Measurements from ENCODE around the gene PLXDC2. TPM values are rescaled to one million over a fixed set of nuclear protein-coding genes. Genes with fewer than 3 reads are reported as not detected.

The PLXDC2 gene
- total RNA-seq, 1 donor from 2014 or later, result 0.16 TPM

DNA sequence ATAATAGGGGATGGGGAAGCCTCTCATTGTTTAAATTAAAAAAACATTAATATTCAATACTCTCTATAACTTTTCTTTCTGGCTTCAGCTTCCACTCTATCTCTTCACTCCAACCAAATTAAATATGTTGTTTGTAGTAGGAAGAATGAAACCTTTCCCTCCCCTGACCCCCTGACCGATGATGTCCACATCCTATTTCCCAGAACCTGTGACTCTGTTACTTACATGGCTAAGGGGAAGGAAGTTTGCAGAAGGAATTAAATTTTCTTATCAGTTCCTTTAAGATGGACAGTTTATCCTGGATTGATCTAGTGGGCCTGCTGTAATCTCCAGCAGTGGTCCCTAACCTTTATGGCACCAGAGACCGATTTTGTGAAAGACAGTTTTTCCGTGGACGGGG is 130.0 kb downstream of the PLXDC2 start:
- Mint-ChIP-seq H3K27ac (no peak overlapping the region), H3K27me3 (no peaks in the 10 kb centered on the region), H3K4me3 (no peak overlapping the region), H3K4me1 (peaks cover 12% of the 10 kb centered on the region), H3K36me3 (ENCODE audit: low read depth) (no peaks in the 10 kb centered on the region), H3K9me3 (peaks cover 2% of the 10 kb centered on the region)
- DNase-seq (no peak), ATAC-seq (ENCODE audit: low read depth) (no peak)
- CTCF ChIA-PET, result no interaction called here
- intact Hi-C loops (cut with micrococcal nuclease), result loop anchor here (2.0 kb wide), 1 partner anchor 57 kb away; no protein-coding TSS in a partner anchor
- TF ChIP-seq, protein P1, sequence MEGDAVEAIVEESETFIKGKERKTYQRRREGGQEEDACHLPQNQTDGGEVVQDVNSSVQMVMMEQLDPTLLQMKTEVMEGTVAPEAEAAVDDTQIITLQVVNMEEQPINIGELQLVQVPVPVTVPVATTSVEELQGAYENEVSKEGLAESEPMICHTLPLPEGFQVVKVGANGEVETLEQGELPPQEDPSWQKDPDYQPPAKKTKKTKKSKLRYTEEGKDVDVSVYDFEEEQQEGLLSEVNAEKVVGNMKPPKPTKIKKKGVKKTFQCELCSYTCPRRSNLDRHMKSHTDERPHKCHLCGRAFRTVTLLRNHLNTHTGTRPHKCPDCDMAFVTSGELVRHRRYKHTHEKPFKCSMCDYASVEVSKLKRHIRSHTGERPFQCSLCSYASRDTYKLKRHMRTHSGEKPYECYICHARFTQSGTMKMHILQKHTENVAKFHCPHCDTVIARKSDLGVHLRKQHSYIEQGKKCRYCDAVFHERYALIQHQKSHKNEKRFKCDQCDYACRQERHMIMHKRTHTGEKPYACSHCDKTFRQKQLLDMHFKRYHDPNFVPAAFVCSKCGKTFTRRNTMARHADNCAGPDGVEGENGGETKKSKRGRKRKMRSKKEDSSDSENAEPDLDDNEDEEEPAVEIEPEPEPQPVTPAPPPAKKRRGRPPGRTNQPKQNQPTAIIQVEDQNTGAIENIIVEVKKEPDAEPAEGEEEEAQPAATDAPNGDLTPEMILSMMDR (IDR thresholded peaks at IDR 0.05), result no peak
- POLR2A ChIA-PET, result no interaction called here

DNA sequence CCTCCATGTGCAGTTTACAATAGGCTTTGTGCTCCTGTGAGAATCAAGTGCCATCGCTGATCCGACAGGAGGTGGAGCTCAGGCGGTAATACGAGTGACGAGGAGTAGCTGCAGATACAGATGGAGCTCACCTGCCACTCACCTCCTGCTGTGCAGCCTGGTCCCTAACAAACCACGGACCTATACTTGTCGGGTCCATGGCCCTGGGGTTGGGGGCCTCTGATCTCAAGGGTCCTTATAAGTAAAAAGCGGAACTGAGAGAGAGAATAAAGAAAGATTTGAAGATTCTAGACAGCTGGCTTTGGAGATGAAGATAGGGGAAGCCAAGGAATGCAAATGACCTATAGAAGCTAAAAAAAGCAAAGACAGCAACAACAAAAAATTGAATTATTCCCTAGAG is 130.6 kb downstream of the PLXDC2 start:
- H3K4me3 Mint-ChIP-seq, result no peak overlapping the region
- H3K27ac Mint-ChIP-seq, result no peak overlapping the region
- ATAC-seq (ENCODE audit: low read depth), result peak; percentile 42
- POLR2A ChIA-PET, result no interaction called here
- peaks cover 6% of the 10 kb centered on the region for H3K9me3 Mint-ChIP-seq
- intact Hi-C loops (cut with micrococcal nuclease), result loop anchor here (2.0 kb wide), 1 partner anchor 56 kb away; no protein-coding TSS in a partner anchor
- DNase-seq, result no peak
- no peaks in the 10 kb centered on the region for H3K27me3 Mint-ChIP-seq
- CTCF ChIA-PET, result no interaction called here
- H3K4me1 Mint-ChIP-seq, result peaks cover 12% of the 10 kb centered on the region
- no peaks in the 10 kb centered on the region for H3K36me3 Mint-ChIP-seq (ENCODE audit: low read depth)
- TF ChIP-seq, protein P1 (IDR thresholded peaks at IDR 0.05), result no peak

DNA sequence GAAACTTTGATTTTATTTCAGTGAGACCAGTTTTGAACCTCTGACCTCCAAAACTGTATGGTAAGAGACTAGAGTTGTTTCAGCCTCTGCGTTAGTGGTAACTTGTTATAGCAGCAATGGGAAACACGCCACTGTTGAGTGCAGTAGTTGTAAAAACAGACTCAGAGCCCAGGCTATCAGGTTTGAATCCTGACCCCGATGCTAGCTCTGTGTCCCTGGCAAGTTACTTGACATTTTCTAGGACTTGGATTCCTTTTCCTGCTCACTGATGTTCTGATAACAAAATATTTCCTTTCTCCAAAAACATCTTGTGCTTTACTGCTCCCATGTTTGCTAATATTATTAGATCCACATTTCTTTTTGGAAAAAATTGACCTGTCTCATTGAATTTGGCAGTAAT is 131.0 kb downstream of the PLXDC2 start:
- peaks cover 12% of the 10 kb centered on the region for H3K4me1 Mint-ChIP-seq
- POLR2A ChIA-PET, result no interaction called here
- no peak overlapping the region for H3K27ac Mint-ChIP-seq
- TF ChIP-seq, protein P1 (IDR thresholded peaks at IDR 0.05), result no peak
- H3K27me3 Mint-ChIP-seq, result no peaks in the 10 kb centered on the region
- ATAC-seq (ENCODE audit: low read depth), result no peak
- H3K36me3 Mint-ChIP-seq (ENCODE audit: low read depth), result no peaks in the 10 kb centered on the region
- no peak for DNase-seq
- peaks cover 6% of the 10 kb centered on the region for H3K9me3 Mint-ChIP-seq
- intact Hi-C loops (cut with micrococcal nuclease), result loop anchor here (2.0 kb wide), 1 partner anchor 56 kb away; no protein-coding TSS in a partner anchor
- no peak overlapping the region for H3K4me3 Mint-ChIP-seq
- CTCF ChIA-PET, result no interaction called here

DNA sequence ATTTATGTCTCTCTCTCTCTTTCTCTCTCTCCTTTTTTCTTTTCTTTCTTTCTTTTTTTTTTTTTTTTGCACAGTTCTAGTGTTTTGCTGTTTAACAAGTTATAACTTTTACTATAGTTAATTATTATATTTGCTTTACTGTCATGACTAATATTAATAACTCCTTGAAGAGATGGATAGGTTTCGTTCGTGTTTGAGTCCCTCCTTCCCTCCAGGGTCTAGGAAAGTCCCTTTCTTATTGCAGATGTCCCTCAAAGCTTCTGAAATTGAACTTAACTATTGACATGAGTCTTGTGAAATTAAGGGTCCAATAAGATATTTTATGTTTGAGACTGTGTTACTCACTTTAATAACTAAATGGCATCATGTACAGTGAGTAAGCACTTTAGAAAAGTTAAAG is 131.4 kb downstream of the PLXDC2 start:
- no peak overlapping the region for H3K27ac Mint-ChIP-seq
- ATAC-seq (ENCODE audit: low read depth), result no peak
- ChIA-PET CTCF (no interaction called here), POLR2A (no interaction called here)
- H3K4me3 Mint-ChIP-seq, result no peak overlapping the region
- H3K36me3 Mint-ChIP-seq (ENCODE audit: low read depth), result no peaks in the 10 kb centered on the region
- intact Hi-C loops (cut with micrococcal nuclease), result loop anchor here (2.0 kb wide), 1 partner anchor 55 kb away; no protein-coding TSS in a partner anchor
- peaks cover 12% of the 10 kb centered on the region for H3K4me1 Mint-ChIP-seq
- TF ChIP-seq, protein P1 (IDR thresholded peaks at IDR 0.05), result no peak
- H3K27me3 Mint-ChIP-seq, result no peaks in the 10 kb centered on the region
- peaks cover 6% of the 10 kb centered on the region for H3K9me3 Mint-ChIP-seq
- DNase-seq, result no peak

DNA sequence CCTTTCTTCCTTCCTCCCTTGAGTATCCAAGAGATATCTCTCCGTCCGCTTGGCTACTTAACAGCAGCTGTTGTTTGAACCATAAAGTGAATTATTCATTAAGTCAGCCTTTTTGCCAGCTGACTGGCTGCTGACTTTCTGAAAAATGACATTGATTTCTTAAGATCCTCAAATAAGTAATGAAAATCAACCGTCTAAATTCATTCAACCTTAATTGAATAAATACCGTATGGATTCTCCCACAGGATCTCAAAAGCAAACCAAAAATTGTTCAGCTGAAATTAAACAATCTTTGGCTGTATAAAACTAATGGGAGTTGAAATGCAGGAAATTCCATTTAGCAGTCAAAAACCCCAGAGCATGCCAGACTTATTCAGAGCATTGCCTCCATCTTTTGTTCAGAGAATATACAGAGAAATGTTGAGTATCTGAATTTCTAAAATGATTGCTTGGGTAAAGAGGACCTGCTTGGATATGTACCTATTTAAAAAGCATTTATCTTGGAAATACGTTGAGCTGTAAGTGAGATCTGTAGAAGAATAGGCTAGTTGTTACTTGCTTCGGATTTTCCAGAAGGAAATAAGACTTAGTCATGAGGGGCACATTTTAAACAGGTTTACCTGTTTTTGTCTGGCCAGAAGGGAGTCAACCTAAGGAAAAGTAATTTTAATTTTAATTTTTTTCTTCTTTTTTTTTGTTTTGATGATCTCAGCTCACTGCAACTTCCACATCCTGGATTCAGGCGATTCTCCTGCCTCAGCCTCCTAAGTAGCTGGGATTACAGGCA is 136.2 kb downstream of the PLXDC2 start:
- peaks cover 4% of the 10 kb centered on the region for H3K9me3 Mint-ChIP-seq
- ATAC-seq (ENCODE audit: low read depth) (no peak), DNase-seq (no peak)
- no peaks in the 10 kb centered on the region for H3K36me3 Mint-ChIP-seq (ENCODE audit: low read depth)
- peaks cover 2% of the 10 kb centered on the region for H3K4me1 Mint-ChIP-seq
- ChIA-PET POLR2A (no interaction called here), CTCF (no interaction called here)
- intact Hi-C loops (cut with micrococcal nuclease), result no loop called here
- TF ChIP-seq, protein P1 (IDR thresholded peaks at IDR 0.05), result no peak
- no peaks in the 10 kb centered on the region for H3K27me3 Mint-ChIP-seq
- H3K27ac Mint-ChIP-seq, result no peak overlapping the region
- H3K4me3 Mint-ChIP-seq, result no peak overlapping the region

All from activated B cell treated with CpG ODN at 0.5 μM for 24 hours (primary cell).